Natural killer cell treated with Interleukin-12 subunit alpha and Interleukin-12 subunit beta and Interleukin-15 and Interleukin-18, amount 100 ng/mL, for 72 hours (primary cell): ENCODE measurements around the gene PPME1. TPM values are rescaled to one million over a fixed set of nuclear protein-coding genes. Genes with fewer than 3 reads are reported as not detected.

ENCODE experiments used
- ATAC-seq, 2 donors: fragments of 150-1000 bp; cut with Tn5 transposase in 1 of 2; sonication (Bioruptor Pico), chemical (Tn5 transposase) in 1 of 2; 2 replicates each; pipeline ENCODE4 v1.10.0; 2021
- DNase-seq: peaks from one replicate; pipeline ENCODE4 v3.0.0; 2022; ENCODE audit warnings: low spot score
- H3K27ac Mint-ChIP-seq, 2 donors: 1 replicate in 1 of 2; 2 replicates in 1 of 2; pipeline ENCODE4 v1.8.0; 2022; ENCODE audit warnings: mixed read lengths in 2 of 2, mild to moderate bottlenecking in 1 of 2, moderate library complexity in 1 of 2
- H3K27me3 Mint-ChIP-seq, 2 donors: 1 replicate in 1 of 2; 2 replicates in 1 of 2; pipeline ENCODE4 v1.8.0; 2022; ENCODE audit warnings: mixed read lengths in 2 of 2
- H3K36me3 Mint-ChIP-seq: one replicate; pipeline ENCODE4 v1.8.0; 2022; ENCODE audit warnings: mixed read lengths
- H3K4me1 Mint-ChIP-seq, 2 donors: 1 replicate in 1 of 2; 2 replicates in 1 of 2; pipeline ENCODE4 v1.8.0; 2022; ENCODE audit warnings: low read depth in 2 of 2, mixed read lengths in 2 of 2, mild to moderate bottlenecking in 1 of 2
- H3K4me3 Mint-ChIP-seq: one replicate; pipeline ENCODE4 v1.8.0; 2022; ENCODE audit warnings: mixed read lengths
- H3K9me3 Mint-ChIP-seq: 2 replicates; pipeline ENCODE4 v1.8.0; 2022; ENCODE audit warnings: mixed read lengths
- total RNA-seq, 2 donors: library from RNA; stranded (reverse); gene quantifications; one replicate each; pipeline ENCODE4 v1.2.3, GENCODE V29; 2022

Gene PPME1
- total RNA-seq, 2 donors from 2014 or later, result 50.6 to 51.5 TPM

- H3K36me3 Mint-ChIP-seq, result peaks cover 9% of the 10 kb centered on the region
Measured at GRCh38 chr11:74225565-74225964, 54.5 kb downstream of the PPME1 start.

GRCh38 chr11:74226907-74227306 lies 55.8 kb downstream of the PPME1 start:
- Mint-ChIP-seq H3K4me3 (no peak overlapping the region), H3K4me1 (peaks cover 0 to under 1% of the 10 kb centered on the region in 2 donors), H3K27ac (no peak overlapping the region), H3K36me3 (peaks cover 9% of the 10 kb centered on the region), H3K9me3 (no peaks in the 10 kb centered on the region), H3K27me3 (no peaks in the 10 kb centered on the region)
- DNase-seq (no peak), ATAC-seq (no peak)

More at GRCh38 chr11:74225565-74225964, 54.5 kb downstream of the PPME1 start:
- ATAC-seq, result no peak
- no peaks in the 10 kb centered on the region for H3K9me3 Mint-ChIP-seq
- no peak overlapping the region for H3K4me3 Mint-ChIP-seq
- H3K27me3 Mint-ChIP-seq, result no peaks in the 10 kb centered on the region
- no peak overlapping the region for H3K27ac Mint-ChIP-seq
- DNase-seq, result no peak
- no peaks in the 10 kb centered on the region for H3K4me1 Mint-ChIP-seq

- DNase-seq (no peak), ATAC-seq (no peak)
- Mint-ChIP-seq H3K4me3 (no peak overlapping the region), H3K4me1 (peaks cover 0 to 2% of the 10 kb centered on the region in 2 donors), H3K9me3 (no peaks in the 10 kb centered on the region), H3K27ac (no peak overlapping the region), H3K36me3 (no peaks in the 10 kb centered on the region), H3K27me3 (no peaks in the 10 kb centered on the region)
Measured at GRCh38 chr11:74232311-74232950, 61.3 kb downstream of the PPME1 start.

- Mint-ChIP-seq H3K27me3 (no peaks in the 10 kb centered on the region), H3K36me3 (peaks cover under 1% of the 10 kb centered on the region), H3K27ac (no peak overlapping the region), H3K9me3 (no peaks in the 10 kb centered on the region), H3K4me3 (no peak overlapping the region), H3K4me1 (peaks cover 0 to 2% of the 10 kb centered on the region in 2 donors)
- ATAC-seq, result no peak
- DNase-seq, result no peak
Measured at GRCh38 chr11:74233683-74234082, 62.6 kb downstream of the PPME1 start.

- Mint-ChIP-seq H3K9me3 (no peaks in the 10 kb centered on the region), H3K27ac (no peak overlapping the region), H3K27me3 (no peaks in the 10 kb centered on the region), H3K36me3 (peaks cover 9% of the 10 kb centered on the region), H3K4me1 (peaks cover 0 to 2% of the 10 kb centered on the region in 2 donors), H3K4me3 (no peak overlapping the region)
- ATAC-seq, result no peak
- DNase-seq, result no peak
Measured at GRCh38 chr11:74235121-74235520, 64.0 kb downstream of the PPME1 start.

GRCh38 chr11:74237541-74237940 lies 66.5 kb downstream of the PPME1 start:
- no peak overlapping the region for H3K4me3 Mint-ChIP-seq
- DNase-seq (no peak), ATAC-seq (no peak)
- no peaks in the 10 kb centered on the region for H3K27me3 Mint-ChIP-seq
- H3K36me3 Mint-ChIP-seq, result peaks cover 13% of the 10 kb centered on the region
- H3K9me3 Mint-ChIP-seq, result no peaks in the 10 kb centered on the region
- H3K4me1 Mint-ChIP-seq, result no peaks in the 10 kb centered on the region
- H3K27ac Mint-ChIP-seq, result no peak overlapping the region

- peaks cover 13% of the 10 kb centered on the region for H3K36me3 Mint-ChIP-seq
- H3K27me3 Mint-ChIP-seq, result no peaks in the 10 kb centered on the region
- DNase-seq (no peak), ATAC-seq (no peak)
- no peak overlapping the region for H3K4me3 Mint-ChIP-seq
- H3K9me3 Mint-ChIP-seq, result no peaks in the 10 kb centered on the region
- no peaks in the 10 kb centered on the region for H3K4me1 Mint-ChIP-seq
- no peak overlapping the region for H3K27ac Mint-ChIP-seq
Measured at GRCh38 chr11:74238243-74238642, 67.2 kb downstream of the PPME1 start.

GRCh38 chr11:74248469-74248868 lies 77.4 kb downstream of the PPME1 start:
- Mint-ChIP-seq H3K9me3 (no peaks in the 10 kb centered on the region), H3K27ac (no peak overlapping the region), H3K36me3 (peaks cover 8% of the 10 kb centered on the region), H3K4me1 (no peaks in the 10 kb centered on the region), H3K4me3 (no peak overlapping the region), H3K27me3 (no peaks in the 10 kb centered on the region)
- ATAC-seq (no peak), DNase-seq (no peak)

- ATAC-seq (no peak), DNase-seq (no peak)
- Mint-ChIP-seq H3K27me3 (no peaks in the 10 kb centered on the region), H3K9me3 (no peaks in the 10 kb centered on the region), H3K4me1 (no peaks in the 10 kb centered on the region), H3K36me3 (peaks cover 11% of the 10 kb centered on the region), H3K4me3 (no peak overlapping the region), H3K27ac (no peak overlapping the region)
Measured at GRCh38 chr11:74249496-74249895, 78.4 kb downstream of the PPME1 start.

GRCh38 chr11:74253361-74253760 lies 82.3 kb downstream of the PPME1 start:
- H3K4me1 Mint-ChIP-seq, result no peaks in the 10 kb centered on the region
- H3K9me3 Mint-ChIP-seq, result no peaks in the 10 kb centered on the region
- no peaks in the 10 kb centered on the region for H3K27me3 Mint-ChIP-seq
- H3K36me3 Mint-ChIP-seq, result peaks cover 13% of the 10 kb centered on the region
- no peak overlapping the region for H3K4me3 Mint-ChIP-seq
- ATAC-seq (no peak), DNase-seq (no peak)
- H3K27ac Mint-ChIP-seq, result no peak overlapping the region

GRCh38 chr11:74255741-74256375 lies 84.8 kb downstream of the PPME1 start:
- Mint-ChIP-seq H3K4me1 (no peaks in the 10 kb centered on the region), H3K27ac (no peak overlapping the region), H3K9me3 (no peaks in the 10 kb centered on the region), H3K4me3 (no peak overlapping the region), H3K36me3 (peaks cover 13% of the 10 kb centered on the region), H3K27me3 (no peaks in the 10 kb centered on the region)
- DNase-seq (peak; percentile 70), ATAC-seq (no peak)

- no peak for DNase-seq
- Mint-ChIP-seq H3K27ac (no peak overlapping the region), H3K36me3 (peaks cover 13% of the 10 kb centered on the region), H3K27me3 (no peaks in the 10 kb centered on the region), H3K4me3 (no peak overlapping the region), H3K9me3 (no peaks in the 10 kb centered on the region), H3K4me1 (no peaks in the 10 kb centered on the region)
- no peak for ATAC-seq
Measured at GRCh38 chr11:74256378-74257133, 85.5 kb downstream of the PPME1 start.

GRCh38 chr11:74257959-74258553 lies 87.0 kb downstream of the PPME1 start:
- ATAC-seq, result no peak
- DNase-seq, result no peak

GRCh38 chr11:74262725-74263124 lies 91.6 kb downstream of the PPME1 start:
- H3K4me3 Mint-ChIP-seq, result no peak overlapping the region
- H3K4me1 Mint-ChIP-seq, result no peaks in the 10 kb centered on the region
- H3K27me3 Mint-ChIP-seq, result peaks cover 3 to 7% of the 10 kb centered on the region in 2 donors
- ATAC-seq (no peak), DNase-seq (no peak)
- no peaks in the 10 kb centered on the region for H3K36me3 Mint-ChIP-seq
- H3K9me3 Mint-ChIP-seq, result no peaks in the 10 kb centered on the region
- no peak overlapping the region for H3K27ac Mint-ChIP-seq

More at GRCh38 chr11:74257959-74258553, 87.0 kb downstream of the PPME1 start:
- Mint-ChIP-seq H3K36me3 (peaks cover 13% of the 10 kb centered on the region), H3K27ac (no peak overlapping the region), H3K4me1 (no peaks in the 10 kb centered on the region), H3K9me3 (no peaks in the 10 kb centered on the region), H3K27me3 (peaks cover 3 to 4% of the 10 kb centered on the region in 2 donors), H3K4me3 (no peak overlapping the region)
